ENCODE results near the gene RNF44.

DNA sequence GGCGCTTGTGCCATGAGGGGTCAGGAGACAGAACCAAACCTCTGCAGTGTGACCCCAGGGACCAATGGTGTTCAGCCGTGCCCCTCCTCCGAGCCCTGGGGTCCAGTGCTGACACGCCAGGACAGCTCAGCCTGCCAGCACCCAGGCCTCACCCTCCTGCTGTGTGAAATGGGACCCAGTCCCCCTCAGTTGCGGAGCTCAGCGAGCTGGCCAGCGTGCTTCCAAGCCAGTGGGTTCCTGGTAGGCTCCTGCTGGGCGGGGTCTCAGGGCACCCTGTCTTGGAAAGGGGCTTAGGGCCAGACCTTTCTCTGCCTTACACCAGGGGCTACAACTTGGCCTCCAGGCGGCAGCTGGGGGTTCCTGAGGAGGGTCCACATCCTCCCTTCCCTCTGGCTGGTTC, 4.4 kb downstream of the RNF44 start:
- TF ChIP-seq, protein P1, sequence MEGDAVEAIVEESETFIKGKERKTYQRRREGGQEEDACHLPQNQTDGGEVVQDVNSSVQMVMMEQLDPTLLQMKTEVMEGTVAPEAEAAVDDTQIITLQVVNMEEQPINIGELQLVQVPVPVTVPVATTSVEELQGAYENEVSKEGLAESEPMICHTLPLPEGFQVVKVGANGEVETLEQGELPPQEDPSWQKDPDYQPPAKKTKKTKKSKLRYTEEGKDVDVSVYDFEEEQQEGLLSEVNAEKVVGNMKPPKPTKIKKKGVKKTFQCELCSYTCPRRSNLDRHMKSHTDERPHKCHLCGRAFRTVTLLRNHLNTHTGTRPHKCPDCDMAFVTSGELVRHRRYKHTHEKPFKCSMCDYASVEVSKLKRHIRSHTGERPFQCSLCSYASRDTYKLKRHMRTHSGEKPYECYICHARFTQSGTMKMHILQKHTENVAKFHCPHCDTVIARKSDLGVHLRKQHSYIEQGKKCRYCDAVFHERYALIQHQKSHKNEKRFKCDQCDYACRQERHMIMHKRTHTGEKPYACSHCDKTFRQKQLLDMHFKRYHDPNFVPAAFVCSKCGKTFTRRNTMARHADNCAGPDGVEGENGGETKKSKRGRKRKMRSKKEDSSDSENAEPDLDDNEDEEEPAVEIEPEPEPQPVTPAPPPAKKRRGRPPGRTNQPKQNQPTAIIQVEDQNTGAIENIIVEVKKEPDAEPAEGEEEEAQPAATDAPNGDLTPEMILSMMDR (conservative IDR thresholded peaks at IDR 0.05 in 1 of 2, IDR thresholded peaks at IDR 0.05 in 1 of 2; ENCODE audit: extremely low read depth in 1 of 2, insufficient read depth in 1 of 2, low read depth in 1 of 2, low read length in 2 of 2), result no peak
- TF ChIP-seq EZH2 (IDR thresholded peaks at IDR 0.05; ENCODE audit: borderline replicate concordance, low read length), result no peak
